NOMO-1 treated with dmso at 0.1 percent for 144 hours (cell line): Measurements from ENCODE around the gene AP5Z1.

ENCODE experiments used
- DNase-seq: peaks from one replicate; lab custom pipeline; 2025; ENCODE audit not compliant: unreplicated experiment; lab: John Stamatoyannopoulos, UW

Gene AP5Z1

GRCh38 chr7:4837803-4838625 is 62.6 kb downstream of the AP5Z1 start:
- no peak for DNase-seq

- no peak for DNase-seq
Observed at GRCh38 chr7:4838626-4839334, 63.4 kb downstream of the AP5Z1 start.

GRCh38 chr7:4840079-4840501 is 64.7 kb downstream of the AP5Z1 start:
- no peak for DNase-seq
